GM21723 (cell line): ENCODE measurements around the gene CYP2A6.
A peak's percentile ranks its signal among the peaks of the same experiment; 100 is the strongest.
"Not testable (repeated sequence)": the region's sequence is repeated elsewhere in the genome, so short reads cannot be mapped to it uniquely, and the experiment has no call there.

ENCODE experiments used
- ATAC-seq: cut with Tn5 transposase; IDR thresholded peaks from one replicate; pipeline ENCODE4 v1.9.1; 2021; ENCODE audit warnings: mild to moderate bottlenecking, moderate library complexity; ENCODE audit not compliant: unreplicated experiment

The CYP2A6 gene

GRCh38 chr19:40822704-40823553, 27.3 kb downstream of the CYP2A6 start:
- ATAC-seq, result not testable (repeated sequence)

- no peak for ATAC-seq
Observed at GRCh38 chr19:40822161-40822560, 28.1 kb downstream of the CYP2A6 start.

- not testable (repeated sequence) for ATAC-seq
Observed at GRCh38 chr19:40819479-40820234, 30.6 kb downstream of the CYP2A6 start.

GRCh38 chr19:40818480-40819399, 31.5 kb downstream of the CYP2A6 start:
- ATAC-seq, result peak; percentile 69

GRCh38 chr19:40815223-40815622, 35.0 kb downstream of the CYP2A6 start:
- no peak for ATAC-seq

- ATAC-seq, result no peak
Observed at GRCh38 chr19:40813182-40813581, 37.1 kb downstream of the CYP2A6 start.

- not testable (repeated sequence) for ATAC-seq
Observed at GRCh38 chr19:40812571-40812970, 37.7 kb downstream of the CYP2A6 start.

GRCh38 chr19:40811478-40812341, 38.5 kb downstream of the CYP2A6 start:
- ATAC-seq, result no peak

GRCh38 chr19:40810649-40811408, 39.4 kb downstream of the CYP2A6 start:
- peak; percentile 66 for ATAC-seq

- no peak for ATAC-seq
Observed at GRCh38 chr19:40810160-40810559, 40.1 kb downstream of the CYP2A6 start.

- no peak for ATAC-seq
Observed at GRCh38 chr19:40809358-40810086, 40.7 kb downstream of the CYP2A6 start.

- ATAC-seq, result no peak
Observed at GRCh38 chr19:40808497-40808896, 41.8 kb downstream of the CYP2A6 start.

- ATAC-seq, result no peak
Observed at GRCh38 chr19:40808021-40808325, 42.3 kb downstream of the CYP2A6 start.

GRCh38 chr19:40807147-40808020, 42.9 kb downstream of the CYP2A6 start:
- no peak for ATAC-seq

- ATAC-seq, result no peak
Observed at GRCh38 chr19:40806423-40807146, 43.7 kb downstream of the CYP2A6 start.

- ATAC-seq, result no peak
Observed at GRCh38 chr19:40805258-40805868, 44.9 kb downstream of the CYP2A6 start.

GRCh38 chr19:40804783-40805242, 45.4 kb downstream of the CYP2A6 start:
- no peak for ATAC-seq
